Erythroblast (primary cell): ENCODE results near the gene ATF5.

ENCODE experiments used
- GATA1 ChIP-seq: IDR thresholded peaks from 2 replicates; pipeline ENCODE4 v1.6.1; 2011; ENCODE audit warnings: low read depth, mild to moderate bottlenecking, control low read depth, low read length, moderate library complexity
- POLR2A ChIP-seq: IDR thresholded peaks from 2 replicates; pipeline ENCODE4 v1.6.1; 2011; ENCODE audit warnings: mild to moderate bottlenecking, low read length

DNA sequence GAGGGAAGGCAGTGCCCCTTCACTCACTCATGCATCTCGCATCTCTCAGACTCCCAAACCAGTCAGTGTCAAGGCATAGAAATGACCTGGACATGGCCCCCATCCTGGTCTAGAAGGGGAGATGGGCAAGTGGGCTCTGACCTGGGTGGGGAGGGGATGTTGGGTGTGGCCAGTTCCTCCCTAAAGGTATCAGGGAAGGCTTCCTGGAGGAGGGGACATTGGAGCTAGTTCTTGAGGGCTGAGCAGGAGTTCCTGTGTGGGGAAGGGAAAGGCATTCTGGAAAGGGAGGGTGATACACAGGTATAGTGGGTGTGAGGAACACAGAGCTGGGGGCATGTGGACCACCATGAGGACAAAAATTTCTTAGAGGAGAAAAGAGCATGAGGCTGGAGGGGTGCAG is 36.3 kb upstream of the ATF5 start:
- TF ChIP-seq POLR2A (no peak), GATA1 (no peak)
